ENCODE measurements around the gene ALDH3B2. TPM values are rescaled to one million over a fixed set of nuclear protein-coding genes. Genes with fewer than 3 reads are reported as not detected.

Gene ALDH3B2
- total RNA-seq, 1 experiment from 2014 or later, result 0.13 TPM

- no peak for ATAC-seq
- DNase-seq (ENCODE audit: low spot score), result peak; percentile 7
- Mint-ChIP-seq H3K9me3 (peaks cover 3% of the 10 kb centered on the region; the same call in 1 of the 2 replicates), H3K4me3 (no peak overlapping the region), H3K27ac (no peak overlapping the region), H3K36me3 (no peaks in the 10 kb centered on the region), H3K4me1 (peaks cover 2% of the 10 kb centered on the region), H3K27me3 (ENCODE audit: low read depth) (peaks cover 30% of the 10 kb centered on the region)
- ChIA-PET POLR2A (no interaction called here), CTCF (interaction anchor here (0.6 to 4.5 kb wide), 6 partner anchors 11 to 60 kb away, joined by 3 to 43 read pairs (median 4); partner anchors contain the start of genes ALDH3B2 and NUDT8)
- TF ChIP-seq ATF3 (CRISPR knock-in tag; conservative IDR thresholded peaks at IDR 0.05) (no peak), JAZF1 (CRISPR knock-in tag; IDR thresholded peaks at IDR 0.05) (no peak), PRRX2 (CRISPR knock-in tag; IDR thresholded peaks at IDR 0.05) (no peak), CDX4 (CRISPR knock-in tag; IDR thresholded peaks at IDR 0.05; ENCODE audit: borderline replicate concordance) (no peak), TP53 (CRISPR knock-in tag; IDR thresholded peaks at IDR 0.05) (no peak), ATF6 (CRISPR knock-in tag; IDR thresholded peaks at IDR 0.05) (no peak), ESRRA (CRISPR knock-in tag; IDR thresholded peaks at IDR 0.05; ENCODE audit: borderline replicate concordance) (no peak), USF1 (CRISPR knock-in tag; IDR thresholded peaks at IDR 0.05) (no peak)
- TF ChIP-seq, protein P1, sequence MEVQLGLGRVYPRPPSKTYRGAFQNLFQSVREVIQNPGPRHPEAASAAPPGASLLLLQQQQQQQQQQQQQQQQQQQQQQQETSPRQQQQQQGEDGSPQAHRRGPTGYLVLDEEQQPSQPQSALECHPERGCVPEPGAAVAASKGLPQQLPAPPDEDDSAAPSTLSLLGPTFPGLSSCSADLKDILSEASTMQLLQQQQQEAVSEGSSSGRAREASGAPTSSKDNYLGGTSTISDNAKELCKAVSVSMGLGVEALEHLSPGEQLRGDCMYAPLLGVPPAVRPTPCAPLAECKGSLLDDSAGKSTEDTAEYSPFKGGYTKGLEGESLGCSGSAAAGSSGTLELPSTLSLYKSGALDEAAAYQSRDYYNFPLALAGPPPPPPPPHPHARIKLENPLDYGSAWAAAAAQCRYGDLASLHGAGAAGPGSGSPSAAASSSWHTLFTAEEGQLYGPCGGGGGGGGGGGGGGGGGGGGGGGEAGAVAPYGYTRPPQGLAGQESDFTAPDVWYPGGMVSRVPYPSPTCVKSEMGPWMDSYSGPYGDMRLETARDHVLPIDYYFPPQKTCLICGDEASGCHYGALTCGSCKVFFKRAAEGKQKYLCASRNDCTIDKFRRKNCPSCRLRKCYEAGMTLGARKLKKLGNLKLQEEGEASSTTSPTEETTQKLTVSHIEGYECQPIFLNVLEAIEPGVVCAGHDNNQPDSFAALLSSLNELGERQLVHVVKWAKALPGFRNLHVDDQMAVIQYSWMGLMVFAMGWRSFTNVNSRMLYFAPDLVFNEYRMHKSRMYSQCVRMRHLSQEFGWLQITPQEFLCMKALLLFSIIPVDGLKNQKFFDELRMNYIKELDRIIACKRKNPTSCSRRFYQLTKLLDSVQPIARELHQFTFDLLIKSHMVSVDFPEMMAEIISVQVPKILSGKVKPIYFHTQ (CRISPR knock-in tag; IDR thresholded peaks at IDR 0.05), result no peak
Measured at GRCh38 chr11:67640758-67641337, 33.6 kb downstream of the ALDH3B2 start.

- CTCF ChIA-PET, result interaction anchor here (0.6 to 4.5 kb wide), 8 partner anchors 10 to 61 kb away, joined by 3 to 43 read pairs (median 5); partner anchors contain the start of genes ALDH3B2 and NUDT8
- Mint-ChIP-seq H3K36me3 (no peaks in the 10 kb centered on the region), H3K27ac (no peak overlapping the region), H3K4me1 (peaks cover 2% of the 10 kb centered on the region), H3K27me3 (ENCODE audit: low read depth) (peaks cover 30% of the 10 kb centered on the region), H3K9me3 (peaks cover 3% of the 10 kb centered on the region; the same call in 1 of the 2 replicates), H3K4me3 (no peak overlapping the region)
- POLR2A ChIA-PET, result no interaction called here
- peak; percentile 91 for ATAC-seq
- DNase-seq (ENCODE audit: low spot score), result peak; percentile 89
- TF ChIP-seq ZBTB21 (CRISPR knock-in tag; IDR thresholded peaks at IDR 0.05; ENCODE audit: borderline replicate concordance) (peak; percentile 85; the same call in 1 of the 2 replicates), ZNF416 (CRISPR knock-in tag; IDR thresholded peaks at IDR 0.05) (no peak), CDX4 (CRISPR knock-in tag; IDR thresholded peaks at IDR 0.05; ENCODE audit: borderline replicate concordance) (no peak), TEAD4 (CRISPR knock-in tag; IDR thresholded peaks at IDR 0.05) (peak; percentile 94), MXD4 (CRISPR knock-in tag; IDR thresholded peaks at IDR 0.05; ENCODE audit: borderline replicate concordance) (no peak), E2F5 (CRISPR knock-in tag; IDR thresholded peaks at IDR 0.05) (peak; percentile 86; the same call in 1 of the 2 replicates), OVOL2 (CRISPR knock-in tag; IDR thresholded peaks at IDR 0.05; ENCODE audit: borderline replicate concordance) (no peak), ESRRA (CRISPR knock-in tag; IDR thresholded peaks at IDR 0.05; ENCODE audit: borderline replicate concordance) (peak; percentile 95), ZNF423 (CRISPR knock-in tag; IDR thresholded peaks at IDR 0.05) (no peak), USF1 (CRISPR knock-in tag; IDR thresholded peaks at IDR 0.05) (peak; percentile 79), ATF2 (CRISPR knock-in tag; IDR thresholded peaks at IDR 0.05; ENCODE audit: borderline replicate concordance, low read depth) (peak; percentile 93; the same call in 1 of the 2 replicates)
- TF ChIP-seq, protein P2, sequence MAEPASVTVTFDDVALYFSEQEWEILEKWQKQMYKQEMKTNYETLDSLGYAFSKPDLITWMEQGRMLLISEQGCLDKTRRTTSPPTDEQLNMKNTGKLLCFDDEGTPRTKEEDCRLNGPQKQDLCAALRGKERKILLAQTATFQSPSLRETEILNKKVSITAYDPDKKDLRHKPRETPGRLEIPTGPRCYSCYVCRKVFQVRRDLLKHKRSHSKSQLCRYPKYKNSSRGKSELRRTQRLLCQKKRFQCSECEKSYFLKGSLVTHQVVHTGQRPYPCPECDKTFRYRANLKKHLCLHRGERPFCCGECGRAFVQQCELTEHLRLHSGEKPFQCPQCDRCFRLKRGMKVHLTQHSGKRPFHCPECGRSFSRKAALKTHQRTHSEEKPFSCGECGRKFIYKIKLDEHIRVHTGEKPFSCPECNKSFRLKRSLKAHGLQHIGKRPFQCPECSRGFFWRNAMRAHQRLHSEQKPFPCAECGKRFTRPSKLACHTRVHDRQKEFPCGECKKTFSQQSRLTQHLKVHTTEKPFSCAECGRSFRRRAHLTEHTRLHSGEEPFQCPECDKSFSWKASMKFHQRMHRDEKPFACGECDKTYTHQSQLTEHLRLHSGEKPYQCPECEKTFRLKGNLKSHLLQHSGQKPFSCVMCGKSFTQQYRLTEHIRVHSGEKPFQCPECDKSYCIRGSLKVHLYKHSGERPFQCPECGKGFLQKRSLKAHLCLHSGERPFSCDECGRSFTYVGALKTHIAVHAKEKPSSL (CRISPR knock-in tag; conservative IDR thresholded peaks at IDR 0.05), result no peak
Measured at GRCh38 chr11:67640021-67640757, 34.2 kb downstream of the ALDH3B2 start.
